Kidney (tissue), 14 donors: ENCODE data around the gene OPN1SW. TPM values are rescaled to one million over a fixed set of nuclear protein-coding genes. Genes with fewer than 3 reads are reported as not detected.

ENCODE experiments used
- DNase-seq, 5 donors: peaks; one replicate each; pipeline ENCODE4 v3.0.0-alpha.2; 2013 to 2020
- FAIRE-seq: peaks from 2 replicates; lab custom pipeline; 2012; peaks lifted over from hg19 to GRCh38; lab: Jason Lieb, UNC
- H3K27ac ChIP-seq, 2 donors: one replicate each; pipeline ENCODE4 v1.7.0; 2013; ENCODE audit warnings: low read depth in 2 of 2, low read length in 2 of 2, inconsistent platforms in 1 of 2
- H3K27me3 ChIP-seq: one replicate; pipeline ENCODE4 v1.7.1; 2013; ENCODE audit warnings: low read length, inconsistent platforms; ENCODE audit not compliant: control insufficient read depth, insufficient read depth
- H3K36me3 ChIP-seq, 3 donors: one replicate each; pipeline versions ENCODE4 v1.7.0 to v1.7.1; 2013; ENCODE audit warnings: low read length in 3 of 3, control low read depth in 1 of 3, inconsistent platforms in 1 of 3; ENCODE audit not compliant: insufficient read depth in 3 of 3, control insufficient read depth in 2 of 3
- H3K4me1 ChIP-seq, 3 donors: one replicate each; pipeline versions ENCODE4 v1.7.0 to v1.7.1; 2013; ENCODE audit warnings: low read length in 3 of 3, inconsistent platforms in 1 of 3, low read depth in 1 of 3; ENCODE audit not compliant: control insufficient read depth in 2 of 3, insufficient read depth in 2 of 3
- H3K4me3 ChIP-seq, 3 donors: one replicate each; pipeline versions ENCODE4 v1.7.0 to v1.8.1; 2013; ENCODE audit warnings: low read length in 3 of 3, control low read depth in 1 of 3, inconsistent platforms in 1 of 3
- H3K9ac ChIP-seq, 3 donors: one replicate each; pipeline versions ENCODE4 v1.7.0 to v1.7.1; 2013; ENCODE audit warnings: low read length in 3 of 3, control low read depth in 1 of 3, inconsistent platforms in 1 of 3
- H3K9me3 ChIP-seq, 3 donors: one replicate each; pipeline versions ENCODE4 v1.7.0 to v1.7.1; 2013; ENCODE audit warnings: low read length in 3 of 3, control low read depth in 1 of 3, inconsistent platforms in 1 of 3; ENCODE audit not compliant: control insufficient read depth in 2 of 3, insufficient read depth in 1 of 3
- CTCF ChIP-seq: IDR thresholded peaks from 3 replicates; pipeline ENCODE4 v1.5.1; 2012; ENCODE audit warnings: mild to moderate bottlenecking, moderate library complexity, borderline replicate concordance; ENCODE audit not compliant: insufficient read depth; ENCODE audit errors: extremely low read depth
- intact Hi-C: fragments of 100-400 bp; cut with DNase I; formaldehyde crosslinking; loops from one replicate; pipeline ENCODE4 v1.11.1; 2022
- polyA plus RNA-seq: library from polyadenylated mRNA; stranded (reverse); fragments of 350-450 nt; fragmentation: Illumina TruSeq; extraction: RNeasy Lipid Tissue Mini Kit (QIAGEN cat#74804); gene quantifications from one replicate; pipeline ENCODE4 v1.2.3, GENCODE V29; 2014; ENCODE audit warnings: low read depth, low replicate concordance; ENCODE audit not compliant: insufficient read depth
- total RNA-seq: library from RNA; stranded (reverse); fragmentation: NEBNext Ultra II Directional; extraction: Animal tissue kit (Norgen Biotek cat#: 25700); gene quantifications from one replicate; pipeline ENCODE4 v1.2.1, GENCODE V29; 2021
- donor health status: control.
- donor health status: control.
- donor health status: control.
- donor health status: control.
- donor health status: control.
- donor health status: DM: yes; HTN: yes; CAD: no.
- donor health status: Normal renal cell carcinoma (clear cell type).

Gene OPN1SW
- total and polyA plus RNA-seq, 2 donors from 2014 or later: not detected

DNA sequence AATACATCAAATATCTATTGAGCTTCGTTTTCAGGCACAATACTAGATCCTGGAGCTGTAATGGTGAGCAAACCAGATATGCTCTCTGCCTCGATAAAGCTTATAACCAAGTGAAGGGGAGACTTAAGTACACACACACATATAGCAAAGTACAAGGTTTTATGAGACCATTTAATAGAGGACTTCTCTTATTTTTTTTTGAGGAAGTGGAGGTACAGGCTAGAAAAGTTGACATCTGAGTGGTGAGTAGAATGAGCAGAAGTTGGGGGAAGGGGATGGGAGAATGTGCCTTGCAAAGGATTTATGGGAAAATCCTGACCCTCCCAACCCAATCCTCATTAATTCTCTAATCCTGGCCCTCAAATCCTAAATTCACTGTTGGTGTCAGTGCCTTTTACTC lies 23.9 kb upstream of the OPN1SW start:
- FAIRE-seq: no peak
- no peak overlapping the region for H3K27ac ChIP-seq
- no peaks in the 10 kb centered on the region for H3K27me3 ChIP-seq
- TF ChIP-seq CTCF: no peak
- intact Hi-C loops: no loop called here
- no peak overlapping the region for H3K4me3 ChIP-seq
- no peaks in the 10 kb centered on the region for H3K9me3 ChIP-seq
- no peak for DNase-seq
- no peaks in the 10 kb centered on the region for H3K4me1 ChIP-seq
- H3K9ac ChIP-seq: no peak overlapping the region
- H3K36me3 ChIP-seq: no peaks in the 10 kb centered on the region

DNA sequence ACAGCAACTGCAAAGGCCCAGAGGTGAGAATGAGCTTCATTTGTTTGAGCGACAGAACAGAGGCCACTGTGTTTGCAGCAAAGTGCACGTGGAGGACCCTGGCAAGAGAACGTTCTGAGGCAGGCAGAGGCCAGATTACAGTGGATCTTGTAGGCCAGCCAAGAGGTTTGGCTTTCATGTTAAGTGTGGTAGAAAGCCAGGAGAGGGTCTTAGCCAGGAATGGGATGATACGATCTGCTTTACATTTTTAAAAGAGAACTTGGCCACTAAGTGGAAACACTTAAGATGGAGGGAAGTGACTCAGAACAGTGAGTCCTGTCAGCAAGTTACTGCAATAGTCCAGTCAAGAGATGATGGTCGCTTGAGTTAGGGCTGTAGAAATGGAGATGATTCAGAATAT lies 20.7 kb upstream of the OPN1SW start:
- no peak for TF ChIP-seq CTCF
- Histone ChIP-seq H3K9ac (no peak overlapping the region), H3K4me1 (peaks cover 0 to 3% (median 0%) of the 10 kb centered on the region in 3 donors), H3K27me3 (no peaks in the 10 kb centered on the region), H3K36me3 (no peaks in the 10 kb centered on the region), H3K4me3 (no peak overlapping the region), H3K27ac (no peak overlapping the region), H3K9me3 (no peaks in the 10 kb centered on the region)
- FAIRE-seq (no peak), DNase-seq (no peak)
- intact Hi-C loops: no loop called here

DNA sequence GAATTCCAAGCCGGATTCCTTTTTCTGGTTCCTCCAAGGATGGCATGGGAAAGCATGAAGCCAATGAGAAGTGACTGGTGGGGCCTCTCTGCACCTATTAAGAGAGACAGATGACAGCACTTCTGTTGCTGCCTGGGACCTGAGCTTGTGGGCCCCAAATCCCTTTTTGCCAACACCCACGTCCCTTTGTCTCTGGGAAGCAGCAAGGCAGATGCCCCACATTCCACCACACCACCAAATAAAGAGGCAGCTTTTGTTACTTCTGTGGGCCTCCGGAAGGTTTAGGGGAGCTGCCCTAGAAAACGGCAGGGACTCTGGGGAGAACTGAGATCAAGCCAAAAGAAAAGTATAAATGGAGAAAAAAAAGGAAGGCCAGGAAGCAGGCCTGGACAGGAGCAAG lies 19.5 kb upstream of the OPN1SW start:
- no peak for FAIRE-seq
- Histone ChIP-seq H3K27me3 (no peaks in the 10 kb centered on the region), H3K9ac (no peak overlapping the region), H3K4me1 (peaks cover 0 to 8% (median 0%) of the 10 kb centered on the region in 3 donors), H3K27ac (no peak overlapping the region), H3K36me3 (no peaks in the 10 kb centered on the region), H3K9me3 (no peaks in the 10 kb centered on the region), H3K4me3 (no peak overlapping the region)
- TF ChIP-seq CTCF: no peak
- no peak for DNase-seq
- intact Hi-C loops: no loop called here

GRCh38 chr7:128794436-128794835 lies 18.8 kb upstream of the OPN1SW start:
- Histone ChIP-seq H3K9ac (no peak overlapping the region), H3K9me3 (no peaks in the 10 kb centered on the region), H3K4me1 (peaks cover 0 to 8% (median 0%) of the 10 kb centered on the region in 3 donors), H3K36me3 (no peaks in the 10 kb centered on the region), H3K4me3 (no peak overlapping the region), H3K27ac (no peak overlapping the region), H3K27me3 (no peaks in the 10 kb centered on the region)
- FAIRE-seq: no peak
- no peak for DNase-seq
- intact Hi-C loops: no loop called here
- TF ChIP-seq CTCF: no peak
